ENCODE results near the gene NCR2. TPM values are rescaled to one million over a fixed set of nuclear protein-coding genes. Genes with fewer than 3 reads are reported as not detected.

The NCR2 gene
- total RNA-seq, 1 experiment from 2014 or later: not detected

- Mint-ChIP-seq H3K27ac (no peak overlapping the region), H3K36me3 (ENCODE audit: insufficient read depth in 1 of 3, low read depth in 3 of 3) (peaks cover 0 to 13% (median 8%) of the 10 kb centered on the region in 3 experiments; a peak in 5 of 7 replicates), H3K9me3 (peaks cover 12 to 14% of the 10 kb centered on the region in 2 experiments), H3K4me3 (no peak overlapping the region), H3K27me3 (ENCODE audit: low read depth) (peaks cover 33% of the 10 kb centered on the region), H3K4me1 (peaks cover 38 to 40% of the 10 kb centered on the region in 2 experiments)
- no peak for DNase-seq
- Histone ChIP-seq H2BK15ac (ENCODE audit: low read depth, low read length) (no peak overlapping the region), H3K4me2 (ENCODE audit: insufficient read depth, insufficient read length, low read length) (no peak overlapping the region), H4K5ac (ENCODE audit: insufficient read length, low read depth, low read length) (no peak overlapping the region), H4K20me1 (ENCODE audit: control insufficient read depth, insufficient read depth, insufficient read length) (no peaks in the 10 kb centered on the region), H4K8ac (replicated peaks; ENCODE audit: insufficient read length, low read depth, low read length) (no peak overlapping the region), H2BK120ac (ENCODE audit: low read depth, low read length, poor library complexity, severe bottlenecking) (no peak overlapping the region), H3K9ac (ENCODE audit: extremely low read depth, insufficient read length, low read length) (no peak overlapping the region), H3K79me1 (ENCODE audit: insufficient read depth, low read depth, low read length, poor library complexity, severe bottlenecking) (no peaks in the 10 kb centered on the region), H3K23me2 (ENCODE audit: insufficient read length, low read depth, low read length, poor library complexity, severe bottlenecking) (no peaks in the 10 kb centered on the region), H2AFZ (ENCODE audit: low read length) (no peak overlapping the region), H3K23ac (ENCODE audit: insufficient read length, low read depth, low read length) (no peak overlapping the region), H3K56ac (ENCODE audit: insufficient read length, low read depth, low read length) (no peak overlapping the region), H4K91ac (ENCODE audit: insufficient read length, low read depth, low read length) (no peak overlapping the region), H2AK5ac (ENCODE audit: insufficient read length, low read length) (no peak overlapping the region), H3K79me2 (ENCODE audit: insufficient read depth, low read length) (no peaks in the 10 kb centered on the region), H3K4ac (ENCODE audit: low read depth, low read length) (no peak overlapping the region), H2BK12ac (ENCODE audit: insufficient read length, low read depth, low read length) (no peak overlapping the region), H3T11ph (ENCODE audit: low read length) (no peak overlapping the region), H2BK5ac (ENCODE audit: insufficient read length, low read length) (no peak overlapping the region), H2BK20ac (ENCODE audit: low read depth, low read length, poor library complexity, severe bottlenecking) (no peak overlapping the region), H3K4me1 (ENCODE audit: insufficient read depth, low read length) (no peaks in the 10 kb centered on the region; the same call in 1 of the 2 replicates), H3K18ac (ENCODE audit: insufficient read length, low read depth, low read length) (no peak overlapping the region), H3K27me3 (ENCODE audit: insufficient read depth, low read length) (peaks cover 6% of the 10 kb centered on the region; the same call in 1 of the 2 replicates), H3K14ac (ENCODE audit: insufficient read depth, low read length) (no peak overlapping the region), H3K9me3 (ENCODE audit: control insufficient read depth, low read depth, low read length) (peaks cover 8% of the 10 kb centered on the region), H3K27ac (ENCODE audit: insufficient read length, low read depth, low read length) (no peak overlapping the region)
- WGBS (ENCODE audit: extremely low coverage, insufficient read length, low lambda C conversion rate): no CpG with 5 or more reads among the region's 1 CpG
- TF ChIP-seq, protein P1, sequence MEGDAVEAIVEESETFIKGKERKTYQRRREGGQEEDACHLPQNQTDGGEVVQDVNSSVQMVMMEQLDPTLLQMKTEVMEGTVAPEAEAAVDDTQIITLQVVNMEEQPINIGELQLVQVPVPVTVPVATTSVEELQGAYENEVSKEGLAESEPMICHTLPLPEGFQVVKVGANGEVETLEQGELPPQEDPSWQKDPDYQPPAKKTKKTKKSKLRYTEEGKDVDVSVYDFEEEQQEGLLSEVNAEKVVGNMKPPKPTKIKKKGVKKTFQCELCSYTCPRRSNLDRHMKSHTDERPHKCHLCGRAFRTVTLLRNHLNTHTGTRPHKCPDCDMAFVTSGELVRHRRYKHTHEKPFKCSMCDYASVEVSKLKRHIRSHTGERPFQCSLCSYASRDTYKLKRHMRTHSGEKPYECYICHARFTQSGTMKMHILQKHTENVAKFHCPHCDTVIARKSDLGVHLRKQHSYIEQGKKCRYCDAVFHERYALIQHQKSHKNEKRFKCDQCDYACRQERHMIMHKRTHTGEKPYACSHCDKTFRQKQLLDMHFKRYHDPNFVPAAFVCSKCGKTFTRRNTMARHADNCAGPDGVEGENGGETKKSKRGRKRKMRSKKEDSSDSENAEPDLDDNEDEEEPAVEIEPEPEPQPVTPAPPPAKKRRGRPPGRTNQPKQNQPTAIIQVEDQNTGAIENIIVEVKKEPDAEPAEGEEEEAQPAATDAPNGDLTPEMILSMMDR (conservative IDR thresholded peaks at IDR 0.05): no peak
These were observed 43.7 kb upstream of the NCR2 start for GRCh38 chr6:41291717-41292116.

Data from H9 (cell line).